IMR-90 (cell line): ENCODE data around the gene DGLUCY. TPM values are rescaled to one million over a fixed set of nuclear protein-coding genes. Genes with fewer than 3 reads are reported as not detected.

Experiments
- ATAC-seq: fragments of 200-7000 bp; cut with Tn5 transposase; 2 replicates; pipeline ENCODE4 v1.9.1; 2020; ENCODE audit warnings: low read depth, mild to moderate bottlenecking, moderate library complexity
- BruUV-seq: library from RNA; stranded (reverse); fragments of 400-500 nt; replicated peaks from 2 replicates; lab custom pipeline; 2021; lab: Mats Ljungman, UMichigan
- CTCF ChIA-PET: fragments of 300-600 bp; formaldehyde crosslinking; extraction: SDS; loops from one replicate; lab custom pipeline; 2021; ENCODE audit warnings: antibody characterized with exemption; lab: Yijun Ruan, JAX
- POLR2A ChIA-PET: fragments of 300-600 bp; sonication (Branson Sonifier 250); formaldehyde crosslinking; loops from one replicate; lab custom pipeline; 2022; ENCODE audit warnings: antibody characterized with exemption; ENCODE audit not compliant: unreplicated experiment; lab: Charles Lee
- DNase-seq: peaks from one replicate; pipeline ENCODE4 v3.0.0; 2013
- H2AFZ ChIP-seq: replicated peaks from 2 replicates; pipeline ENCODE3; 2013; ENCODE audit warnings: low read length, mild to moderate bottlenecking; ENCODE audit not compliant: poor library complexity
- H2AK5ac ChIP-seq: 2 replicates; pipeline ENCODE4 v1.6.1; 2013; ENCODE audit warnings: low read depth, low read length, inconsistent platforms
- H2AK9ac ChIP-seq: replicated peaks from 2 replicates; pipeline ENCODE3; 2013; ENCODE audit warnings: mild to moderate bottlenecking, low read depth, low read length, moderate library complexity; ENCODE audit not compliant: poor library complexity
- H2BK120ac ChIP-seq: 2 replicates; pipeline ENCODE4 v1.6.1; 2013; ENCODE audit warnings: low read depth, low read length, inconsistent platforms
- H2BK15ac ChIP-seq: 3 replicates; pipeline ENCODE4 v1.6.1; 2013; ENCODE audit warnings: low read depth, low read length, inconsistent platforms
- H2BK20ac ChIP-seq: 2 replicates; pipeline ENCODE4 v1.6.1; 2013; ENCODE audit warnings: low read depth, mild to moderate bottlenecking, inconsistent platforms, low read length, moderate library complexity
- H2BK5ac ChIP-seq: 2 replicates; pipeline ENCODE4 v1.6.1; 2013; ENCODE audit warnings: mild to moderate bottlenecking, low read depth, low read length, inconsistent platforms; ENCODE audit not compliant: poor library complexity, severe bottlenecking
- H3K14ac ChIP-seq: replicated peaks from 2 replicates; pipeline ENCODE4 v1.6.1; 2013; ENCODE audit warnings: low read depth, low read length, inconsistent platforms
- H3K18ac ChIP-seq: 2 replicates; pipeline ENCODE4 v1.6.1; 2013; ENCODE audit warnings: low read depth, low read length, control low read depth
- H3K23ac ChIP-seq: 2 replicates; pipeline ENCODE4 v1.6.1; 2013; ENCODE audit warnings: low read depth, low read length, inconsistent platforms
- H3K27ac ChIP-seq: 2 replicates; pipeline ENCODE4 v1.5.1; 2013; ENCODE audit warnings: mild to moderate bottlenecking, control low read depth, low read length; ENCODE audit not compliant: insufficient read depth
- H3K27me3 ChIP-seq: 2 replicates; pipeline ENCODE4 v1.6.1; 2013; ENCODE audit warnings: low read length; ENCODE audit not compliant: control insufficient read depth, insufficient read depth
- H3K36me3 ChIP-seq: 2 replicates; pipeline ENCODE4 v1.6.1; 2013; ENCODE audit warnings: low read length, mixed read lengths; ENCODE audit not compliant: control insufficient read depth, insufficient read depth
- H3K4ac ChIP-seq: 2 replicates; pipeline ENCODE4 v1.6.1; 2013; ENCODE audit warnings: low read depth, low read length, inconsistent platforms
- H3K4me1 ChIP-seq: 2 replicates; pipeline ENCODE4 v1.6.1; 2013; ENCODE audit warnings: low read length, mixed read lengths; ENCODE audit not compliant: control insufficient read depth, insufficient read depth
- H3K4me2 ChIP-seq: 2 replicates; pipeline ENCODE4 v1.6.1; 2013; ENCODE audit warnings: low read depth, mild to moderate bottlenecking, control low read depth, low read length, moderate library complexity
- H3K4me3 ChIP-seq: 2 replicates; pipeline ENCODE4 v1.5.1; 2013; ENCODE audit warnings: low read depth, mild to moderate bottlenecking, control low read depth, low read length, moderate library complexity; ENCODE audit not compliant: insufficient read depth
- H3K56ac ChIP-seq: 2 replicates; pipeline ENCODE4 v1.6.1; 2013; ENCODE audit warnings: low read length, inconsistent platforms; ENCODE audit not compliant: insufficient read depth; ENCODE audit errors: extremely low read depth
- H3K79me1 ChIP-seq, 2 experiments: 2 replicates each; pipeline ENCODE4 v1.6.1; 2013; ENCODE audit warnings: low read length in 2 of 2, inconsistent platforms in 1 of 2, low read depth in 1 of 2
- H3K9ac ChIP-seq: 2 replicates; pipeline ENCODE4 v1.6.1; 2013; ENCODE audit warnings: low read depth, low read length, control low read depth
- H3K9me1 ChIP-seq: 2 replicates; pipeline ENCODE4 v1.6.1; 2013; ENCODE audit warnings: low read length, inconsistent platforms; ENCODE audit not compliant: insufficient read depth
- H3K9me3 ChIP-seq: 2 replicates; pipeline ENCODE4 v1.6.1; 2013; ENCODE audit warnings: low read length; ENCODE audit not compliant: control insufficient read depth, insufficient read depth
- H4K20me1 ChIP-seq: 2 replicates; pipeline ENCODE4 v1.6.1; 2013; ENCODE audit warnings: low read length, inconsistent platforms; ENCODE audit not compliant: insufficient read depth
- H4K5ac ChIP-seq: 2 replicates; pipeline ENCODE4 v1.6.1; 2013; ENCODE audit warnings: mild to moderate bottlenecking, low read depth, low read length, control low read depth
- H4K8ac ChIP-seq, 2 experiments: 2 replicates each; pipeline ENCODE4 v1.6.1; 2013; ENCODE audit warnings: low read depth in 2 of 2, low read length in 2 of 2, control low read depth in 1 of 2, inconsistent platforms in 1 of 2
- H4K91ac ChIP-seq: 2 replicates; pipeline ENCODE4 v1.6.1; 2013; ENCODE audit warnings: low read depth, low read length, inconsistent platforms; ENCODE audit not compliant: insufficient read depth
- BHLHE40 ChIP-seq: fragments of 150-350 bp; IDR thresholded peaks from 2 replicates; pipeline ENCODE4 v1.6.1; 2016; ENCODE audit warnings: mild to moderate bottlenecking, low read depth, low read length
- FOS ChIP-seq: fragments of 150-350 bp; IDR thresholded peaks from 2 replicates; pipeline ENCODE4 v1.6.1; 2016; ENCODE audit warnings: low read depth, low read length
- MAFK ChIP-seq: IDR thresholded peaks from 2 replicates; pipeline ENCODE4 v1.6.1; 2012; ENCODE audit warnings: low read depth, low read length, improper control_type of control experiment
- MXI1 ChIP-seq: IDR thresholded peaks from 2 replicates; pipeline ENCODE4 v1.6.1; 2012; ENCODE audit warnings: low read depth, mild to moderate bottlenecking, low read length, moderate library complexity, borderline replicate concordance
- NFE2L2 ChIP-seq: fragments of 150-350 bp; IDR thresholded peaks from 2 replicates; pipeline ENCODE4 v1.6.1; 2016; ENCODE audit warnings: low read depth, mild to moderate bottlenecking, low read length
- RCOR1 ChIP-seq: IDR thresholded peaks from 2 replicates; pipeline ENCODE4 v1.6.1; 2012; ENCODE audit warnings: mild to moderate bottlenecking, low read length, improper control_type of control experiment; ENCODE audit not compliant: insufficient replicate concordance
- RFX5 ChIP-seq: IDR thresholded peaks from 2 replicates; pipeline ENCODE4 v1.8.0; 2012; ENCODE audit warnings: low read depth, mild to moderate bottlenecking, low read length, moderate library complexity
- SMC3 ChIP-seq: fragments of 150-350 bp; IDR thresholded peaks from 2 replicates; pipeline ENCODE4 v1.6.1; 2016; ENCODE audit warnings: low read depth, mild to moderate bottlenecking, antibody characterized with exemption, low read length, moderate library complexity
- WGBS, 2 experiments: methylation state at CpG; one replicate each; pipeline versions ENCODE4 v1.1.5 to v1.1.7; 2013; ENCODE audit warnings: missing lambda C conversion rate in 2 of 2; ENCODE audit not compliant: insufficient read length in 1 of 2; ENCODE audit errors: extremely low coverage in 2 of 2; 5-methylcytosine and 5-hydroxymethylcytosine counted together
- dilution Hi-C: fragments of 300-500 bp; cut with HindIII; formaldehyde crosslinking; loops from one replicate; pipeline ENCODE4 v1.14.3; 2018; ENCODE audit warnings: low sequenced_read_pairs; ENCODE audit not compliant: unreplicated experiment
- in situ Hi-C: fragments of 300-500 bp; cut with MboI; formaldehyde crosslinking; loops from 3 replicates; pipeline ENCODE4 v1.14.3; 2019; ENCODE audit warnings: low sequenced_read_pairs, inconsistent platforms, mixed read lengths
- intact Hi-C: fragments of 100-400 bp; cut with micrococcal nuclease; formaldehyde crosslinking; loops from 2 replicates; pipeline ENCODE4 v1.10.0; 2022
- polyA plus RNA-seq, 3 experiments: library from polyadenylated mRNA; depleted of rRNA; stranded (reverse); fragments of >200 nt; gene quantifications; 2 replicates each; pipeline ENCODE4 v1.2.3, GENCODE V29; 2012; ENCODE audit warnings: low replicate concordance in 1 of 3
- total RNA-seq: library from RNA; depleted of rRNA; stranded (reverse); fragments of >200 nt; gene quantifications from 2 replicates; pipeline ENCODE4 v1.2.3, GENCODE V29; 2012
- TF ChIP-seq, protein P1 (sequence below): fragments of 150-350 bp; IDR thresholded peaks from 2 replicates; pipeline ENCODE4 v1.6.1; 2016; ENCODE audit warnings: low read depth, mild to moderate bottlenecking, low read length, moderate library complexity, borderline replicate concordance

DGLUCY gene
- total and polyA plus RNA-seq, 2 of the 4 experiments (the other 2 are of a cell fraction) = 8.5 to 13.3 TPM

DNA sequence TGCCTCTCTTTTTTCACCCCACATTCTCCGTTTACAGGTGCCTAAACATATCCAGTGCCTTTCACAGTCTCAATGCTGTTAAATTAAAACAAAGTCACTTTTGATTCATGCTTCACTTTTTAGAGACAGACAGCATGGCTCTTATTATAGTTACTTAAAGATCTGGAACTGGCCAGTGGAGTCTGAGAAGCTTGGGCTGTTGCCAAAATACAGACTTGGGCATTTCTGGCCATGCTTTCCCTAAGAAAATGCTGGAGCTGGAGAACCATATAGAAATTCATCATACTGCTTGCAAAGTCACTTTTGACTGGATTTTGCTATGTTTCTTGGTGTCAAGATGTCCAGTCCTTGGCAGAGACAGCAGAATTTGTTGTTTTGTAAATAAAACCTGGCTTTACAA lies 142.8 kb downstream of the DGLUCY start:
- no peak overlapping the region for H3K56ac ChIP-seq
- CTCF ChIA-PET = interaction anchor here (0.6 to 1.0 kb wide), 2 partner anchors 22 to 101 kb away, joined by 3 read pairs; no protein-coding TSS in a partner anchor
- H2BK15ac ChIP-seq = no peak overlapping the region
- POLR2A ChIA-PET = no interaction called here
- H2AFZ ChIP-seq = no peak overlapping the region
- peaks cover 26% of the 10 kb centered on the region; the same call in 1 of the 2 replicates for H3K27me3 ChIP-seq
- no peaks in the 10 kb centered on the region for H3K79me1 ChIP-seq
- no peak overlapping the region for H2AK9ac ChIP-seq
- intact Hi-C loops (no loop called here), dilution Hi-C loops (no loop called here), in situ Hi-C loops (no loop called here)
- H4K8ac ChIP-seq = no peak overlapping the region
- H3K14ac ChIP-seq = no peak overlapping the region
- H2AK5ac ChIP-seq = no peak overlapping the region
- H3K4me2 ChIP-seq = no peak overlapping the region
- no peaks in the 10 kb centered on the region for H4K20me1 ChIP-seq
- H3K18ac ChIP-seq = no peak overlapping the region
- no peak overlapping the region for H3K27ac ChIP-seq
- DNase-seq (no peak), ATAC-seq (no peak)
- no CpG with 5 or more reads among the region's 1 CpG for WGBS, 2 experiments
- BruUV-seq = no TSS peak
- no peak overlapping the region for H4K5ac ChIP-seq
- no peak overlapping the region for H2BK20ac ChIP-seq
- H3K9me1 ChIP-seq = no peaks in the 10 kb centered on the region
- no peak overlapping the region for H3K4me3 ChIP-seq
- H3K23ac ChIP-seq = no peak overlapping the region
- no peak overlapping the region for H2BK5ac ChIP-seq
- H2BK120ac ChIP-seq = no peak overlapping the region
- H3K4me1 ChIP-seq = peaks cover 2% of the 10 kb centered on the region; the same call in 1 of the 2 replicates
- no peak overlapping the region for H3K4ac ChIP-seq
- no peak overlapping the region for H4K91ac ChIP-seq
- TF ChIP-seq FOS = no peak
- no peak for TF ChIP-seq RFX5
- no peak for TF ChIP-seq SMC3
- TF ChIP-seq MAFK = no peak
- no peak for TF ChIP-seq NFE2L2
- TF ChIP-seq, protein P1, sequence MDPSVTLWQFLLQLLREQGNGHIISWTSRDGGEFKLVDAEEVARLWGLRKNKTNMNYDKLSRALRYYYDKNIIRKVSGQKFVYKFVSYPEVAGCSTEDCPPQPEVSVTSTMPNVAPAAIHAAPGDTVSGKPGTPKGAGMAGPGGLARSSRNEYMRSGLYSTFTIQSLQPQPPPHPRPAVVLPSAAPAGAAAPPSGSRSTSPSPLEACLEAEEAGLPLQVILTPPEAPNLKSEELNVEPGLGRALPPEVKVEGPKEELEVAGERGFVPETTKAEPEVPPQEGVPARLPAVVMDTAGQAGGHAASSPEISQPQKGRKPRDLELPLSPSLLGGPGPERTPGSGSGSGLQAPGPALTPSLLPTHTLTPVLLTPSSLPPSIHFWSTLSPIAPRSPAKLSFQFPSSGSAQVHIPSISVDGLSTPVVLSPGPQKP = no peak
- TF ChIP-seq BHLHE40 = no peak
- no peak for TF ChIP-seq MXI1
- TF ChIP-seq RCOR1 = no peak
- H3K36me3 ChIP-seq = no peaks in the 10 kb centered on the region
- no peak overlapping the region for H3K9ac ChIP-seq
- peaks cover 3% of the 10 kb centered on the region; the same call in 1 of the 2 replicates for H3K9me3 ChIP-seq
